GM12878 (cell line): Measurements from ENCODE around the gene NOD1.

Experiments
- CBX5 ChIP-seq: sonication (generic); IDR thresholded peaks from 2 replicates; pipeline ENCODE4 v1.6.1; 2016; ENCODE audit warnings: low read depth, moderate library complexity, mild to moderate bottlenecking, inconsistent platforms
- HDGF ChIP-seq: fragments of 450-650 bp; IDR thresholded peaks from 2 replicates; pipeline ENCODE4 v1.6.1; 2016; ENCODE audit warnings: antibody characterized with exemption
- PAX5 ChIP-seq: IDR thresholded peaks from 2 replicates; pipeline ENCODE4 v1.6.1; 2011; ENCODE audit warnings: low read depth, low read length, borderline replicate concordance
- POLR2A ChIP-seq: IDR thresholded peaks from 2 replicates; pipeline ENCODE4 v1.6.1; 2011; ENCODE audit warnings: low read depth, mild to moderate bottlenecking, low read length
- POLR2AphosphoS5 ChIP-seq: IDR thresholded peaks from 2 replicates; pipeline ENCODE4 v1.6.1; 2011; ENCODE audit warnings: mild to moderate bottlenecking, low read length, inconsistent platforms
- RAD21 ChIP-seq: IDR thresholded peaks from 2 replicates; pipeline ENCODE4 v1.6.1; 2011; ENCODE audit warnings: mild to moderate bottlenecking, low read depth, low read length, moderate library complexity; ENCODE audit not compliant: insufficient read depth
- RFX5 ChIP-seq: IDR thresholded peaks from 2 replicates; pipeline ENCODE4 v1.6.1; 2011; ENCODE audit warnings: low read depth, low read length, improper control_type of control experiment
- SP1 ChIP-seq: IDR thresholded peaks from one replicate; pipeline ENCODE4 v1.6.1; 2011; ENCODE audit warnings: low read depth, low read length
- SUPT20H ChIP-seq: IDR thresholded peaks from 2 replicates; pipeline ENCODE4 v1.6.1; 2011; ENCODE audit warnings: low read depth, mild to moderate bottlenecking, low read length, moderate library complexity, borderline replicate concordance; ENCODE audit not compliant: control insufficient read depth
- TF ChIP-seq, protein P1 (sequence below): IDR thresholded peaks from 2 replicates; pipeline ENCODE4 v1.6.1; 2012; ENCODE audit warnings: low read depth, low read length, improper control_type of control experiment
- TF ChIP-seq, protein P2 (sequence below), 3 experiments: IDR thresholded peaks in 2 of 3; conservative IDR thresholded peaks in 1 of 3; 2 replicates each; pipeline ENCODE4 v1.5.1; 2011; ENCODE audit warnings: low read depth in 3 of 3, low read length in 3 of 3, mild to moderate bottlenecking in 3 of 3, control low read depth in 2 of 3, moderate library complexity in 2 of 3, inconsistent platforms in 1 of 3, mixed read lengths in 1 of 3; ENCODE audit not compliant: control insufficient read depth in 2 of 3, insufficient read depth in 1 of 3; ENCODE audit errors: extremely low read depth in 1 of 3
- TF ChIP-seq, protein P3 (sequence below): IDR thresholded peaks from 2 replicates; pipeline ENCODE4 v1.6.1; 2012; ENCODE audit warnings: low read depth, low read length, improper control_type of control experiment
- TF ChIP-seq, protein P4 (sequence below): IDR thresholded peaks from 2 replicates; pipeline ENCODE4 v1.6.1; 2011; ENCODE audit warnings: low read depth, low read length, improper control_type of control experiment, borderline replicate concordance

DNA sequence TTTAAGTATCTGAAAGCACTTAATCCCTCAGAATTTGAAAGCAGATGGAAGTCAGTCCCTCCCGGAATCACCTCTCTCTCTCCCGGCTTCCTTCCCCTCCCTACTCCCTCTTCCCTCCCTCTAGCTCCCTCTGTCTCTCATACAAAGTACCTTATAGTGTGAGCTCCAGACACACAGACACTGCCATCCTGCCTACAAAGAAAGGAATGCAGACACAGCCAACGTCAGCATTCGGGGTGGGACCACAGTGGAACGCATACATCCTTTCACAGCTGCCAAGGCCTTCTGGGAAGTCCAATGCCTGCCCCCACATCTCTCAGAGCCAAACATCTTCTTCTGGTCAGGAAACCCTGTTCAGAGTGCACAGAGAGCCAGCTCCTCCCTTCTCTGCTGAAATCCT lies 9.3 kb downstream of the NOD1 start:
- TF ChIP-seq POLR2A (no peak), SP1 (no peak), POLR2AphosphoS5 (no peak), CBX5 (no peak), SUPT20H (no peak), HDGF (no peak), PAX5 (no peak), RFX5 (no peak), RAD21 (no peak)
- TF ChIP-seq, protein P1, sequence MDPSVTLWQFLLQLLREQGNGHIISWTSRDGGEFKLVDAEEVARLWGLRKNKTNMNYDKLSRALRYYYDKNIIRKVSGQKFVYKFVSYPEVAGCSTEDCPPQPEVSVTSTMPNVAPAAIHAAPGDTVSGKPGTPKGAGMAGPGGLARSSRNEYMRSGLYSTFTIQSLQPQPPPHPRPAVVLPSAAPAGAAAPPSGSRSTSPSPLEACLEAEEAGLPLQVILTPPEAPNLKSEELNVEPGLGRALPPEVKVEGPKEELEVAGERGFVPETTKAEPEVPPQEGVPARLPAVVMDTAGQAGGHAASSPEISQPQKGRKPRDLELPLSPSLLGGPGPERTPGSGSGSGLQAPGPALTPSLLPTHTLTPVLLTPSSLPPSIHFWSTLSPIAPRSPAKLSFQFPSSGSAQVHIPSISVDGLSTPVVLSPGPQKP = no peak
- TF ChIP-seq, protein P2, sequence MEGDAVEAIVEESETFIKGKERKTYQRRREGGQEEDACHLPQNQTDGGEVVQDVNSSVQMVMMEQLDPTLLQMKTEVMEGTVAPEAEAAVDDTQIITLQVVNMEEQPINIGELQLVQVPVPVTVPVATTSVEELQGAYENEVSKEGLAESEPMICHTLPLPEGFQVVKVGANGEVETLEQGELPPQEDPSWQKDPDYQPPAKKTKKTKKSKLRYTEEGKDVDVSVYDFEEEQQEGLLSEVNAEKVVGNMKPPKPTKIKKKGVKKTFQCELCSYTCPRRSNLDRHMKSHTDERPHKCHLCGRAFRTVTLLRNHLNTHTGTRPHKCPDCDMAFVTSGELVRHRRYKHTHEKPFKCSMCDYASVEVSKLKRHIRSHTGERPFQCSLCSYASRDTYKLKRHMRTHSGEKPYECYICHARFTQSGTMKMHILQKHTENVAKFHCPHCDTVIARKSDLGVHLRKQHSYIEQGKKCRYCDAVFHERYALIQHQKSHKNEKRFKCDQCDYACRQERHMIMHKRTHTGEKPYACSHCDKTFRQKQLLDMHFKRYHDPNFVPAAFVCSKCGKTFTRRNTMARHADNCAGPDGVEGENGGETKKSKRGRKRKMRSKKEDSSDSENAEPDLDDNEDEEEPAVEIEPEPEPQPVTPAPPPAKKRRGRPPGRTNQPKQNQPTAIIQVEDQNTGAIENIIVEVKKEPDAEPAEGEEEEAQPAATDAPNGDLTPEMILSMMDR (IDR thresholded peaks at IDR 0.05 in 2 of 3, conservative IDR thresholded peaks at IDR 0.05 in 1 of 3; ENCODE audit: control insufficient read depth in 2 of 3, extremely low read depth in 1 of 3, insufficient read depth in 1 of 3, low read depth in 3 of 3, low read length in 3 of 3) = no peak
- TF ChIP-seq, protein P3, sequence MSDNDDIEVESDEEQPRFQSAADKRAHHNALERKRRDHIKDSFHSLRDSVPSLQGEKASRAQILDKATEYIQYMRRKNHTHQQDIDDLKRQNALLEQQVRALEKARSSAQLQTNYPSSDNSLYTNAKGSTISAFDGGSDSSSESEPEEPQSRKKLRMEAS = no peak
- TF ChIP-seq, protein P4, sequence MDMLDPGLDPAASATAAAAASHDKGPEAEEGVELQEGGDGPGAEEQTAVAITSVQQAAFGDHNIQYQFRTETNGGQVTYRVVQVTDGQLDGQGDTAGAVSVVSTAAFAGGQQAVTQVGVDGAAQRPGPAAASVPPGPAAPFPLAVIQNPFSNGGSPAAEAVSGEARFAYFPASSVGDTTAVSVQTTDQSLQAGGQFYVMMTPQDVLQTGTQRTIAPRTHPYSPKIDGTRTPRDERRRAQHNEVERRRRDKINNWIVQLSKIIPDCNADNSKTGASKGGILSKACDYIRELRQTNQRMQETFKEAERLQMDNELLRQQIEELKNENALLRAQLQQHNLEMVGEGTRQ = no peak
